Thoracic aorta (tissue), 2 donors: ENCODE results near the gene PPP1R36. TPM values are rescaled to one million over a fixed set of nuclear protein-coding genes. Genes with fewer than 3 reads are reported as not detected.
"Not testable (repeated sequence)": the region's sequence is repeated elsewhere in the genome, so short reads cannot be mapped to it uniquely, and the experiment has no call there.

Experiments
- ATAC-seq: fragments of 150-250 bp; one replicate; pipeline ENCODE4 v1.8.0; 2017; ENCODE audit warnings: low read depth; ENCODE audit not compliant: insufficient number of reproducible peaks, low FRiP score
- DNase-seq: peaks from one replicate; pipeline ENCODE4 v3.0.0-alpha.2; 2020; ENCODE audit warnings: low spot score
- H3K27ac ChIP-seq, 2 donors: fragments of 200-600 bp; sonication (generic); 1 replicate in 1 of 2; 2 replicates in 1 of 2; pipeline ENCODE4 v1.5.1; 2016; ENCODE audit warnings: mild to moderate bottlenecking in 2 of 2, moderate library complexity in 2 of 2
- H3K27me3 ChIP-seq: fragments of 200-600 bp; sonication (generic); replicated peaks from 2 replicates; pipeline ENCODE4 v1.6.0; 2016; ENCODE audit warnings: mild to moderate bottlenecking; ENCODE audit not compliant: insufficient read depth
- H3K36me3 ChIP-seq: fragments of 200-600 bp; sonication (generic); one replicate; pipeline ENCODE4 v1.5.1; 2016
- H3K4me1 ChIP-seq, 2 donors: fragments of 200-600 bp; sonication (generic); 1 replicate in 1 of 2; 2 replicates in 1 of 2; pipeline versions ENCODE4 v1.5.1 to v1.6.0; 2016; ENCODE audit warnings: low read depth in 2 of 2, mild to moderate bottlenecking in 1 of 2; ENCODE audit not compliant: control insufficient read depth in 1 of 2
- H3K4me3 ChIP-seq: fragments of 200-600 bp; sonication (generic); 2 replicates; pipeline ENCODE4 v1.5.1; 2016; ENCODE audit warnings: mild to moderate bottlenecking
- H3K9me3 ChIP-seq: fragments of 200-600 bp; sonication (generic); 2 replicates; pipeline ENCODE4 v1.5.1; 2016
- CTCF ChIP-seq: fragments of 200-600 bp; sonication (generic); IDR thresholded peaks from one replicate; pipeline ENCODE4 v1.5.1; 2019; ENCODE audit warnings: antibody characterized with exemption
- total RNA-seq, 2 donors: library from RNA; depleted of rRNA; stranded (reverse); fragments of >200 nt; gene quantifications; one replicate each; pipeline versions ENCODE4 v1.1.0 to v1.2.3, GENCODE V29; 2016

The PPP1R36 gene
- total RNA-seq, 2 donors from 2014 or later = not detected

- ATAC-seq (no peak), DNase-seq (no peak)
- H3K4me1 ChIP-seq = no peaks in the 10 kb centered on the region
Measured at GRCh38 chr14:64623554-64624165, 73.9 kb downstream of the PPP1R36 start.

GRCh38 chr14:64625386-64626232 is 75.8 kb downstream of the PPP1R36 start:
- no peak for ATAC-seq
- Histone ChIP-seq H3K36me3 (no peaks in the 10 kb centered on the region), H3K27me3 (no peaks in the 10 kb centered on the region), H3K4me3 (no peak overlapping the region), H3K27ac (no peak overlapping the region), H3K9me3 (no peaks in the 10 kb centered on the region), H3K4me1 (no peaks in the 10 kb centered on the region)
- DNase-seq = no peak
- no peak for TF ChIP-seq CTCF

More at GRCh38 chr14:64623554-64624165, 73.9 kb downstream of the PPP1R36 start:
- H3K9me3 ChIP-seq = no peaks in the 10 kb centered on the region
- no peak overlapping the region for H3K27ac ChIP-seq
- no peaks in the 10 kb centered on the region for H3K36me3 ChIP-seq
- no peak for TF ChIP-seq CTCF
- H3K27me3 ChIP-seq = no peaks in the 10 kb centered on the region
- H3K4me3 ChIP-seq = no peak overlapping the region

GRCh38 chr14:64628940-64629408 is 79.2 kb downstream of the PPP1R36 start:
- no peak for TF ChIP-seq CTCF
- Histone ChIP-seq H3K4me1 (no peaks in the 10 kb centered on the region), H3K27me3 (no peaks in the 10 kb centered on the region), H3K9me3 (no peaks in the 10 kb centered on the region), H3K27ac (no peak overlapping the region), H3K4me3 (no peak overlapping the region), H3K36me3 (no peaks in the 10 kb centered on the region)
- DNase-seq (no peak), ATAC-seq (no peak)

- no peak overlapping the region for H3K27ac ChIP-seq
- H3K9me3 ChIP-seq = no peaks in the 10 kb centered on the region
- no peaks in the 10 kb centered on the region for H3K27me3 ChIP-seq
- H3K36me3 ChIP-seq = no peaks in the 10 kb centered on the region
- H3K4me3 ChIP-seq = no peak overlapping the region
- DNase-seq = no peak
- TF ChIP-seq CTCF = no peak
- no peak for ATAC-seq
- no peaks in the 10 kb centered on the region for H3K4me1 ChIP-seq
Measured at GRCh38 chr14:64630778-64631177, 81.0 kb downstream of the PPP1R36 start.

GRCh38 chr14:64631222-64631621 is 81.5 kb downstream of the PPP1R36 start:
- H3K9me3 ChIP-seq = not testable (repeated sequence)

More at GRCh38 chr14:64631222-64631621, 81.5 kb downstream of the PPP1R36 start:
- not testable (repeated sequence) for H3K4me1 ChIP-seq, DNase-seq, H3K36me3 ChIP-seq, H3K4me3 ChIP-seq, H3K27ac ChIP-seq, H3K27me3 ChIP-seq, ATAC-seq
